GM18502 (cell line): ENCODE data around the gene MSRB2.

ENCODE experiments used
- ATAC-seq: cut with Tn5 transposase; IDR thresholded peaks from one replicate; pipeline ENCODE4 v1.9.1; 2021; ENCODE audit warnings: mild to moderate bottlenecking; ENCODE audit not compliant: unreplicated experiment, poor library complexity

MSRB2 gene

GRCh38 chr10:23106331-23107072 lies 11.1 kb downstream of the MSRB2 start:
- no peak for ATAC-seq

- no peak for ATAC-seq
These were observed 15.5 kb downstream of the MSRB2 start for GRCh38 chr10:23110722-23111516.

- ATAC-seq: no peak
These were observed 16.3 kb downstream of the MSRB2 start for GRCh38 chr10:23111517-23112286.

- ATAC-seq: no peak
These were observed 19.0 kb downstream of the MSRB2 start for GRCh38 chr10:23114228-23114850.

GRCh38 chr10:23116486-23117205 lies 21.3 kb downstream of the MSRB2 start:
- ATAC-seq: no peak

GRCh38 chr10:23120001-23120934 lies 24.9 kb downstream of the MSRB2 start:
- no peak for ATAC-seq

GRCh38 chr10:23121135-23121534 lies 25.8 kb downstream of the MSRB2 start:
- ATAC-seq: no peak

- no peak for ATAC-seq
These were observed 41.1 kb downstream of the MSRB2 start for GRCh38 chr10:23136462-23136861.

- no peak for ATAC-seq
These were observed 44.3 kb downstream of the MSRB2 start for GRCh38 chr10:23139677-23140076.

GRCh38 chr10:23141995-23142394 lies 46.6 kb downstream of the MSRB2 start:
- no peak for ATAC-seq

GRCh38 chr10:23146258-23146657 lies 50.9 kb downstream of the MSRB2 start:
- no peak for ATAC-seq

- no peak for ATAC-seq
These were observed 51.7 kb downstream of the MSRB2 start for GRCh38 chr10:23147035-23147434.

- ATAC-seq: no peak
These were observed 52.8 kb downstream of the MSRB2 start for GRCh38 chr10:23148214-23148613.

- ATAC-seq: no peak
These were observed 54.7 kb downstream of the MSRB2 start for GRCh38 chr10:23150091-23150490.

- no peak for ATAC-seq
These were observed 55.2 kb downstream of the MSRB2 start for GRCh38 chr10:23150610-23151009.

GRCh38 chr10:23151071-23151470 lies 55.7 kb downstream of the MSRB2 start:
- no peak for ATAC-seq

- no peak for ATAC-seq
These were observed 59.8 kb downstream of the MSRB2 start for GRCh38 chr10:23155169-23155568.

GRCh38 chr10:23156447-23157150 lies 61.2 kb downstream of the MSRB2 start:
- ATAC-seq: no peak
